HG03432 (cell line): ENCODE measurements around the gene EFNA1.
"Not testable (repeated sequence)": the region's sequence is repeated elsewhere in the genome, so short reads cannot be mapped to it uniquely, and the experiment has no call there.

Source experiments
- ATAC-seq: cut with Tn5 transposase; IDR thresholded peaks from one replicate; pipeline ENCODE4 v1.9.1; 2021; ENCODE audit warnings: mild to moderate bottlenecking, moderate library complexity; ENCODE audit not compliant: unreplicated experiment

The EFNA1 gene

DNA sequence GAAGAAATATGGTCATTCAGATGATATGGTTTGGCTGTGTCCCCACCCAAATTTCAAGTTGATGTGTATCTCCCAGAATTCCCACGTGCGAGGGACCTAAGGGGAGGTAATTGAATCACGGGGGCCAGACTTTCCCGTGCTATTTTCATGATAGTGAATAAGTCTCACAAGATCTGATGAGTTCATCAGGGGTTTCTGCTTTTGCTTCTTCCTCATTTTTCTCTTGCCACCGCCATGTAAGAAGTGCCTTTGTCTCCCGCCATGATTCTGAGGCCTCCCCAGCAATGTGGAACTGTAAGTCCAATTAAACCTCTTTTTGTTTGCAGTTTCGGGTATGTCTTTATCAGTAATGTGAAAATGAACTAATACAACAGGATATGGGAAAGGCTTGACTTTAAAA is 14.1 kb downstream of the EFNA1 start:
- no peak for ATAC-seq

DNA sequence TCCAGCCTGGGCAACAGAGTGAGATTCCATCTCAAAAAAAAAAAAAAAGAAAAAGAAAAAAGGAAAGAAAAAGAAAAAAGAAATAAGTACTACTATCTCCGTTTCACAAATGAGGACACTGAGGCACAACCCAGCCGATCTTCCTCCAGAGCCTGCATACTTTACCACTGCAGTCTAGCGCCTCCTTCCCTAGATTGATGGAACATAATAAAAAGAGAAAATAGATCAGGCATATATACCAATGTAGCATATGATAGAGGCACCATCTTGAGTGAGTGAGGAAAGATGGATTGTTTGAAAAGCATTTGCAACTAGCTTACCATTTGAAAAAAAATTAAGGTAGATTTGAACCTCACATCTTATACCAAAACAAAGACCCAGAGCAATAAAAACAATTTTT is 17.8 kb downstream of the EFNA1 start:
- no peak for ATAC-seq

DNA sequence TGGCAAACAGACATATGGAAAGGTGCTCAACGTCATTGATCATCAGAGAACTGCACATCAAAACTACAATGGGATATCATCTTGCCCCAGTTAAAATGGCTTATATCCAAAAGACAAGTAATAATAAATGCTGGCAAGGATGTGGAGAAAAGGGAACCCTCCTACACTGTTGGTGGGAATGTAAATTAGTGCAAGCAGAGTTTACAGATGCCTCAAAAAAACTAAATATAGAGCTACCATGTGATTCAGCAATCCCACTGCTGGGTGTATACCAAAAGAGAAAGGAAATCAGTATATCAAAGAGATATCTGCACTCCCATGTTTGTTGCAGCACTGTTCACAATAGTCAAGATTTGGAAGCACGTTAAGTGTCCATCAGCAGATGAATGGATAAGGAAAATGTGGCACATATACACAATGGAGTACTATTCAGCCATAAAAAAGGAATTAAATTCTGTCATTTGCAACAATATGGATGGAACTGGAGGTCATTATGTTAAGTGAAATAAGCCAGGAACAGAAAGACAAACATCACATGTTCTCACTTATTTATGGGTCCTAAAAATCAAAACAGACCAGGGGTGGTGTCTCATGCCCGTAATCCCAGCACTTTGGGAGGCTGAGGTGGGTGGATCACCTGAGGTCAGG is 28.4 kb downstream of the EFNA1 start:
- ATAC-seq: not testable (repeated sequence)

DNA sequence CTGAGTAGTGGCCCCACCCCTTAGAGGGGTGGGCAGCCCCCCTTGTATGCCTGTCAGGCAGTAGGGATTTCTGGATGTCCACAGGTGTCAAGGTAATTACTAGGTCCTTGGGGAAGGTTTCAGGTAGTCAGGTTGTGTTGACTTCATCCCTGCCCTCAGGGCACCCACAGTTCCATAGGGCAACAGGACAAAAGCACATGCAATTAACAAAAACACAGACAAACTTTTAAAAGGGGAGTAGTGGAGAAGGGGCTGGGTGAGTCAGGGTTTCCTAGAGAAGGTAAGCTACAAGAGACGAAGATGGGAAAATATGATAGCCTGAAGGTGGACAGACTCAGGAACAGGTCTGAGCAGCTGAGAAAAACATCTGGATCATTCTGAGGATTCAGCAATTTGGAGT is 31.3 kb downstream of the EFNA1 start:
- ATAC-seq: no peak

DNA sequence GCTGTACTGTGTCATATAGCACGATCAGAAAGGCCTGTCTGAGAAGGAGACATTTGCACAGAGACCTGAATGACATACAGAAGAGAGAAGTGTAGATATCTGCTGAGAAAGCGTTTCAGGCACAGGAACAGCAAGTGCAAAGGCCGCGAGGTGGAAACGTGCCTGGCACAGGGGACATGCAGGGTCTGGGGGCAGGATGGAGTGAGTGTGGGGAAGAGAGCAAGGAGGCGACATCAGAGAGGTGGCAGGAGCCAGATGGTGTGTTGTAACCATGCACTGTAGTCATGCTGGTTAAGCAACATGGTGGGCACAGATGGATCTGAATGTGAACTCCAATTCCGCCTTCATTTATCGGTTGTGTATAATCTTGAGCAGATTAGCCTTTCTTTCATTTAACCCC is 32.5 kb downstream of the EFNA1 start:
- ATAC-seq: no peak

DNA sequence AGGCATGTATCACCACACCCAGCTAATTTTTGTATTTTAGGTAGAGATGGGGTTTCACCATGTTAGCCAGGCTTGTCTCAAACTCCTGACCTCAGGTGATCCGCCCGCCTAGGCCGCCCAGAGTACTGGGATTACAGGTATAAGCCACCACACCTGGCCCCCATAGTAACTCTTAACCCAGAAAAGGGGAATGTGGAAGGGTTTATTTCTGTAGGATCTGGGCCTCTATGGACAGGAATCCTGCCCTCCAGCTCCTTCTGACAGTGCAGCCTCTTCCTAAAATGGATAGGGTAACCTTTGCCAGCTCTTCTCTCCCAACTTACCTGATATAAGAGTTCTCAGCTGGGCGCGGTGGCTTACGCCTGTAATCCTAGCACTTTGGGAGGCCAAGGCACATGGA is 35.0 kb downstream of the EFNA1 start:
- not testable (repeated sequence) for ATAC-seq

DNA sequence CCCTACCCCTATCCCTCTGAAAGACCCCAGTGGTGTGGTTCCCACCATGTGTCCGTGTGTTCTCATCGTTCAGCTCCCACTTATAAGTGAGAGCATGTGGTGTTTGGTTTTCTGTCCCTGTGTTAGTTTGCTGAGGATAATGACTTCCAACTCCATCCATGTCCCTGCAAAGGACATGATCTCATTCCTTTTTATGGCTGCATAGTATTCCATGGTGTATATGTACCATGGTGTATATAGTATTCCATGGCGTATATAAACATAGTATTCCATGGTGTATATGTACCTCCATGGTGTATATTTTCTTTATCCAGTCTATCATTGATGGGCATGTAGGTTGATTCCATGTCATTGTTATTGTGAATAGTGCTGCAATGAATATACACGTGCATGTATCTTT is 36.1 kb downstream of the EFNA1 start:
- not testable (repeated sequence) for ATAC-seq

DNA sequence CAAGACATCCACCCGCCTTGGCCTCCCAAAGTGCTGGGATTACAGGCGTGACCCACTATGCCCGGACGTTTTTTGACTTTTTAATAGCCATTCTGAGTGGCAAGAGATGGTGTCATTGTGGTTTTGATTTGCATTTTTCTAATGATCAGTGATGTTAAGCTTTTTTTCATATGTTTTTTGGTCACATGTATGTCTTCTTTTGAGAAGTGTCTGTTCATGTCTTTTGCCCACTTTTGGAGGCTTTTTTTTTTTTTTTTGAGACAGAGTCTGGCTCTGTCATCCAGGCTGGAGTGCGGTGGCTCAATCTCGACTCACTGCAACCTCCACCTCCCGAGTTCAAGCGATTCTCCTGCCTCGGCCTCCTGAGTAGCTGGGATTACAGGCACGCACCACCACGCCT is 36.9 kb downstream of the EFNA1 start:
- ATAC-seq: not testable (repeated sequence)

DNA sequence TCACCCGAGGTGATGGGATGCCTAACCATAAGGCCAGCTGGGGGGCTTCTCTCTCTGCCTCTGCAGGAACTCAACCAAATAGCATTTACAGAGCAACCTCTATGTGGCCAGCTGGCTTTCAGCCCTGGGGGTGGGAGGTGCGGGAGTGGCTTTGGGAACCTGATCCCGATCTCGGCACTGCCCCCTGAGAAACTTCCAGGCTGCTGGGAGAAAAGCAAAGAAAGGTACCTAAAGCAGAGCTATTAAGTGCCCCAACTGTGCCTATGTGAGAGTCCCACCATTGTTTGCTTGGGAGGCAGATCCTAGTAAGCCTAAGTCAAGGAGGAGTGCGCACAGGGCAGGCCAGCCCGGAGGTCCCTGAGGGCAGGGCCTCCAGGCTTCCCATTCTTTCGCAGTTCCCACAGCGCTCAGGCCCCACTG is 38.4 kb downstream of the EFNA1 start:
- no peak for ATAC-seq

DNA sequence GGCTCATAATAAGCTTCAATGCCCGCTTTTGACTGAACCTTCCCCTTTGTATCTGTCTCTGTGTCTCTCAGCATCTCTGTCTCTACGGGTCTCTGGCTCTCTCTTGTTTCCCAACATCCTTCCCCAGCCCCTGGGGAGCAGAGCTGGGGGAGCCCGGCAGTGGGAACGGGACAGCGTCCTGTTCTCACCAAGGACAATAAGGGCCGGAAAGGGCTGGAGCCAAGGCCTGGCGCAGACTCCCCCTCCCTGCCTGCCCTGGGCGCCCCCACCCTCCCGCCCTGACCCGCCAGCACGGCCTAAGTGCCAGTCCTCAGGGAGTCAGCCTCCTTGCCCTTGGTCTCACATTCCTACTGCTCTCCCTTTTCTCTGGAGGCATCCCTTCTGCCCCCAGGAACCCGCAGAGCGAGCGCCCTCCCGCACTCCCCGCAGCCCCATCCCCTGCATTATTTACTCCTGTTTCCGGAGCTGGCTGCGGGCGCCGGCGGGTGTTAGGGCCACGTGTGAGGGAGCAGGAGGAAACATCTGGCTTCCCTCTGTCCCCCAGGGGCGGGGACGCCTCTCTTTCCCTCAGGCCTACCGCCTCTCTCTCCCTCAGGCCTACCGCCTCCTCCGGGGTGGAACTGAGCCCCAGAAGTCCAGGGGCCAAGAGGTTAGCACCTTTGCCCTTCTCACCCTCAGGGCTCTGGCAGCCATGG is 38.9 kb downstream of the EFNA1 start:
- ATAC-seq: no peak

DNA sequence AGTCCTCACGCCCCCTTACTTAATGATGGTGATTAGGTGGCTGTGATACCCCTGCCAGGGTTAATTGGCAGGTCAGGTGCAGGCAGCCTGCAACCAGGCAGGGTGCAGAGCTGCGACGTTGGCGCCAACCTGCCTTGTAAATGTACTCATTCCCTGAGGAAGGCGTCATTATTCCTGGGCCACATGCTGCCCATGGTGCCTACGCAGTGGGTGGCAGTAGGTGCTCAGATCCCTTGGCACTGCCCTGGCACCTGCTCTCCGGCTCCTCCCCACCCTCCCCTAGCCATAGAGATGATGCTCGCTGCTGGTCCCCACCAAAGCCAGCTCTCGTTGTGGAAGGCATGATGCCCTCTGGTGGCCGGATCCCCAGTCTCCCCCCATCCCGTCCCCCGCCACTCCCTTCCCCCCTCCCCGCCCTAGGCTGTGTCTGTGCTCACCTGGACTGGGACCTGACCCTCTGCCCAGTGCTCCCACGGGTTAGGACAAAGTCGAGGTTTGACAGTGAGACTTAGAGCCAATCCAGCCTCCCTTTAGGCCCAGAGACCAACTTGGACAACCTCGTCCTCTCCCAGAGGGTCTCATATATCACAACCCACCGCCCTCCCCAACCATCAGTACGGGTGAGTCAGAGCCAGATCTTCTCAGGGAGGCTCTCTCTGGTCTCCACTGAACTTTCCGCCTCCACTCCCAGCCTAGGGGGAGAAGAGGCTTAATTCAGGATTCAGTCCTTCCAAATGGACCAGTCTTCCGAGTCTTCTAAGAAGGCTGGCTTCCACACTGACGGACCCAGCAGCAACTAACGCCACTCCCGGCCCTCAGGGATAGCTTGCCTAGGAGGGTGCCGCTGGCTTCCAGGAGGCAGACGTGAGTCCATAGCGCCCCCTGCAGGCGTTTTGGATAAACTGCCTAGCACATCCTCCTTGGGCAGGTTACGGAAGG is 39.8 kb downstream of the EFNA1 start:
- no peak for ATAC-seq

DNA sequence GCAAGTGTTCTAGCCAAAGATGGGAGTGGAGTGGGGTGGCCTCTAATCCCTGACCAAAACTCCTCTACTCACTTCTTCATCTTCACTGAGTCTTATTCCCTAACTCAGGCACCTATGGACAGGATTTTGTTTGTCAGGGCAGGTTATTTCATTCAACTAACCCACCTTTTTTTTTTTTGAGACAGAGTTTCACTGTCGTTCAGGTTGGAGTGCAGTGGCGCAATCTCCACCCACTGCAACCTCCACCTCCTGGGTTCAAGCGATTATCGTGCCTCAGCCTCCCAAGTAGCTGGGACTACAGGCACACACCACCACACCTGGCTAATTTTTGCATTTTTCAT is 40.4 kb downstream of the EFNA1 start:
- ATAC-seq: not testable (repeated sequence)

DNA sequence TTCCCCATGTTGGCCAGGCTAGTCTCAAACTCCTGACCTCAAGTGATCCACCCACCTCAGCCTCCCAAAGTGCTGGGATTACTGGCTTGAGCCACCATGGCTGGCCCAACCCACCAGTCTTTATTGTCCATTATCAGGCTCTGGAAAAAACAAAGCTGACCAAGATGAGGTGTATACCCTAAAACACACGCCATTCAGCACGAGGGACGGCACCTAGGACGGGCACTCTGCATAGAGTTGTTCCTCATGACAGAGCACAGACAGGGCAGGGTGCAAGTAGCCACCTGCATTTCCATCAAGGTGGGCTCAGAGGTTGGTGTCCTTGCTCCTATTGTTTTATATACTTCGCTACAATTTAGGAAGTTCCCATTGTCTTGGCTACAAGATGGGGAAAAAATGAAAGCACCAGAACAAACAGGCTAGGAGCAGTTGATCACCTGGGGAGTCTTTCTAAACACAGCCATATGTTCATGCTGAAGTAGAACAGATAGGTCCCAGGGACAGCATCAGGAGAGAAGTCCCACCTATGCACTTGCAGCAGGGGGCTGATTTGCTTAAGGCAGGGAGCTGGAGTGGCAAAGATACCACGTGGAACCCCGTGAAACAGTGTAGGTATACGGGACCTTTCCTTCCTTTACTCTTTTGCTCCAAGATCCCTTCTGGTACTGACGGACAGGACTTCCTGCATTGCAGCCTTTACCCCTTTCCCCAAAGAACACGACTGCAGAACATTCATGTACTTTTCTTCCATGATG is 41.0 kb downstream of the EFNA1 start:
- no peak for ATAC-seq

DNA sequence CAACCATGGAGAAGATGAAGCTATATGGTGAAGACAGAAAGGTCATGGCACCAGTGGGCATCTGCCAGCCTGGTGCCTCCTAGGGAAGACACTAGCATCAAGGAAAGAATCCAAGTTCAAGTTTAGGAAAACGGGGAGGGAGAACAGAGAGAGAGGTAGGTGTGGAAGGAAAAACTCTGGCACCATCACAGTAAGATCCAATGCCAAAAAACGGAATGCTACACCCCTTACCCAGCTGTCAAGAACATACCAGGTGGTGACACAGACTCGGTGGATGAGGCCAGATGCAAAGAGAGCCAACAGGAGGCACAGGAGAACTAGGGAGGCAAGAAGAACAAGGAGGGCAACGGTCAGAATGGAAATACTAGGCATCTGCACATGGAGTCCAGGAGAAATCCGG is 41.9 kb downstream of the EFNA1 start:
- no peak for ATAC-seq

DNA sequence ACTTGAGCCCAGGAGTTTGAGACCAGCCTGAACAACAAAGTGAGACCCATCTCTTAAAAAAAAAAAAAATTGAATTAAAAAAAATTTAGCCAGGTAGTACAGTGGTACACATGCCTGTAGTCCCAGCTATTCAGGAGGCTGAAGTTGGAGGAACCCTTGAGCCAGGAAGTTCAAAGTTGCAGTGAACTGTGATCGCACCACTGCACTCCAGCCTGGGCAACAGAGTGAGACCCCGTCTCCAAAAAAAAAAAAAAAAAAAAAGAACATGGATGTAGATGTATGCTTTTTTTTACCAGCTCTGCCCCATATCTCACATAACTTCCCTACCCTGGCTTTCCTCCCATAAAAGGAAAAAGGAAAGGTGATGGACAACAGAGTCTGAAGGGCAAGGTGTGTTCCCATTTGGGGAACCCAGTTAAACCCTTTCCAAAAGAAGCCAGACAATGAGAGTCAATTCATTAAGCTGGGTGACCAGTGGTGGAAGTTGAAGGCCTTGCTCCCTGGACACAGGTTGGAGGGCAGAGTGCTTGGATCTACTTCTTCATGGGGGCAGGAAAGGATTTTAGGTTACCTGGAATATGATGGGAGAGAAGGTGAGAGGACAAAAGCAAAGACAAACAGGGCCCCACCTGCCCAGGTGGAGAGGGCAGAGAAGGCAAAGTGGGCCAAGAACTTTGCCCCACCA is 42.6 kb downstream of the EFNA1 start:
- ATAC-seq: no peak

DNA sequence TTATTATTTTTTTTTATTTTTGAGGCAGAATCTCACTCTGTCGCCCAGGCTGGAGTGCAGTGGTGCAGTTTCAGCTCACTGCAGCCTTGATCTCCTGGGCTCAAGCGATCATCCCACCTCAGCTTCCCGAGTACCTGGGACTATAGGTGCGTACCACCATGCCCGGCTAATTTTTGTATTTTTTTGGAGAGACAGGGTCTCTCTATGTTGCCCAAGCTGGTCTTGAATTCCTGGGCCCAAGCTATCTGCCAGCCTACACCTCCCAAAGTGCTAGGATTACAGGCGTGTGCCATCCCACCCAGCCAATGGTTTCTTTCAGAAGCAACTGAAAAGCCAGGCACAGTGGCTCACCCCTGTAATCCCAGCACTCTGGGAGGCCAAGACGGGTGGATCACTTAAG is 43.1 kb downstream of the EFNA1 start:
- no peak for ATAC-seq

DNA sequence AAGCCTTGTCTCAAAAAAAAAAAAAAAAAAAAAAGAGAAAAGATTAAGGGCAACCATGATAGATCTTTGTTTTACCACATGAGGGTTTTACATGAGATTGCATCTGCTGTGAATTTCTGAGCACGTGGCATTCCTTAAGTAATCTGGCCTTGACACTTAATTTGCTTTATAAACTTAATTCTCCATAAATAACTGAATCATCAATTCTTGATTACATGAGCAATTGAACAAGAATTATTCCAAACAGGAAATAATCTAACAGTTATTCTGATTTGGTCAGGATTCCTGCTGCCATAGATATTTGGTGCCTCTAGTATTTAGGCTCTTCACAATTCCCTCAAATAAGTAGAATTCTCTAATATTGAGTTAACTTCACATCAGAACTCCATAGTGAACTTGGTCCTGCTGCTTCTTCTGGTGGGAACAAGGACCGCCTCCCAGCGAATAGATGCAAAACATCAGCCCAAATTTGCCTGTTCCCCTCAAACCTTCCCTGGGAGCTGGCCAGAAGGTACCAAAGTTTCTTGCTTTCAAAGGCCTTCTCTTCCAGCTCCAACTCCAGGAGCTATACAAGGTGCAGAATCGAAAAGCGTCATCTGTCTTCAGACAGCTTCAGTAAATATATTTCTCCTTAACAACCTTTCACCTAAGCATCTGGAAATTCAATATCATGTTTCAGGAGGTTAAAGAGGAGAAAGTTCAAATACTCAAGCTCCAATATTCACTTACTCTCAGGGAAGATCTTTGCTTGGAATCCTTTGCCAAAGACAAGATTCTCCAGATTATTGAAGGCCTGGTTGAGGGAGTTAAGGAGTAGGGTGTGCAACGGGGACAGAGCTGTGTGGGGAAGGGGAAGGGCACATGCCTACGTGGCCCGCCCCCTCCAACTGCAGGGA is 44.4 kb downstream of the EFNA1 start:
- peak; percentile 23 for ATAC-seq

DNA sequence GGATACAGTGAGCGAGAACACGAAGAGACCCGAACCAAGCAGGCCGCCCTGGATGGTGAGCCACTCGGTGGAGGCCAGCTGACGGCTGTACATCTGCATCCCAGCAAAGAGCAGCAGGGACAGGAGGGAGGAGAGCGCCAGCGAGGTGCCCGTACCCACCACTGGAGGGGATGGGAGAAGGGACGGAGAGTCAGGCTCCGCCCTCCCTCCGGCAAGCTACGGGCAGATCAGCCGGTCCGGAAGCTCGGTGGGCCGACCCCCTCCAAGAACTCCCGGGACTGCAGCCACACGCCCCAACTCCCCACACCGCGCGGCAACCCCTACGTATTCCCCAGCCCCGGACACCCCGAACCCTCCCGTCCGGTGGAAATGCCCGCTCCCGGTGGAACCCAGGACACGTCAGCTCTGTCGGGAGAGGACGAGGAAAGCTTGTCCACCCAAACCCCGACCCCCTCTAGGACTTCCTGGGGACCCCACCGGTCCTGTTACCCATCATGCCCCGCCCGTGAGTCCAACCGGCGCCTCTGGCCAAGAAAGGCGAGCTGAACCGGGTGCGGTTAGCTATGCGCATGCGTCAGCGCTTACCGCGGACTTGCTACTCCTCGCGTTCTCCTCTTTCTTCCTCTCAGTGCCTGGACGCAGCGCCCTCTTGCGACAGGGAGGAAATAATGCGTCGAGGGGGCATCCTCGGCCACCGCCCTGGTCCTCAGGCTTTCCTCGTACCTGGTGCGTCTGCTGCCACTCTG is 45.2 kb downstream of the EFNA1 start, which contains the start of gene KRTCAP2:
TSS of gene KRTCAP2 (minus strand) at position 573 of the 746 bp plus-strand sequence. CDS start at position 493, 80 bp downstream.
- ATAC-seq: peak; percentile 63
